ENCODE measurements around the gene KCNA2. TPM values are rescaled to one million over a fixed set of nuclear protein-coding genes. Genes with fewer than 3 reads are reported as not detected.

The KCNA2 gene
- total and polyA plus RNA-seq, 4 donors, result 0.02 to 0.68 (median 0.15) TPM

DNA sequence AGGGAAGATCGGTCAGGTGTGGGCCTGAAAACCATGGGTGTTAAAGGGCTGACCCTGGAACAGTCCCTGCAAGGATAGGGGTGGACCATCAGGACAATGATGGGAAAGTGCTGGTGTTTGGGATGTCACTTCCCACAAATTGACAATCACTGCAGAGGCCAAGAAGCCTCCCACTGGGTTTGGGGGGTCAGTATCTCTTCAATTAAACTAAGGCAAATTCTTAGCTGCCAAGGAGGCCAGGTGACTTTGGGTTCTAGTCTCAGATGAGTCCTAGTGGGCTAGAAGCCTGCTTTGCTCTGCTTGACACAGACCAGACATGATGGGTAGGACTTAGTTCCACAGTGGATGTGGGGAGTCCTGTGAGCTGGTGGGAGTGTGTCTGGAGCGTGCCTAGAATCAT, 29.3 kb upstream of the KCNA2 start:
- Histone ChIP-seq H3K9ac (ENCODE audit: insufficient read depth in 1 of 2, low read length in 2 of 2) (no peak overlapping the region), H3K4me3 (no peak overlapping the region), H3K4me1 (ENCODE audit: control insufficient read depth in 5 of 5, insufficient read depth in 5 of 5, low read length in 5 of 5) (peaks cover 0 to 29% (median 7%) of the 10 kb centered on the region in 5 donors), H3K27me3 (ENCODE audit: control insufficient read depth in 3 of 3, insufficient read depth in 3 of 3, low read length in 2 of 3) (peaks cover 0 to 18% (median 1%) of the 10 kb centered on the region in 3 donors), H3K27ac (ENCODE audit: low read depth in 1 of 2, low read length in 1 of 2) (no peak overlapping the region), H3K36me3 (ENCODE audit: control insufficient read depth in 4 of 4, insufficient read depth in 4 of 4, low read length in 4 of 4) (no peaks in the 10 kb centered on the region), H3K9me3 (ENCODE audit: control insufficient read depth in 4 of 4, insufficient read depth in 3 of 4, low read length in 3 of 4) (no peaks in the 10 kb centered on the region)
- 82 to 93% methylated on average over 2 of the region's 2 CpGs for WGBS, 2 donors
- TF ChIP-seq, protein P1, sequence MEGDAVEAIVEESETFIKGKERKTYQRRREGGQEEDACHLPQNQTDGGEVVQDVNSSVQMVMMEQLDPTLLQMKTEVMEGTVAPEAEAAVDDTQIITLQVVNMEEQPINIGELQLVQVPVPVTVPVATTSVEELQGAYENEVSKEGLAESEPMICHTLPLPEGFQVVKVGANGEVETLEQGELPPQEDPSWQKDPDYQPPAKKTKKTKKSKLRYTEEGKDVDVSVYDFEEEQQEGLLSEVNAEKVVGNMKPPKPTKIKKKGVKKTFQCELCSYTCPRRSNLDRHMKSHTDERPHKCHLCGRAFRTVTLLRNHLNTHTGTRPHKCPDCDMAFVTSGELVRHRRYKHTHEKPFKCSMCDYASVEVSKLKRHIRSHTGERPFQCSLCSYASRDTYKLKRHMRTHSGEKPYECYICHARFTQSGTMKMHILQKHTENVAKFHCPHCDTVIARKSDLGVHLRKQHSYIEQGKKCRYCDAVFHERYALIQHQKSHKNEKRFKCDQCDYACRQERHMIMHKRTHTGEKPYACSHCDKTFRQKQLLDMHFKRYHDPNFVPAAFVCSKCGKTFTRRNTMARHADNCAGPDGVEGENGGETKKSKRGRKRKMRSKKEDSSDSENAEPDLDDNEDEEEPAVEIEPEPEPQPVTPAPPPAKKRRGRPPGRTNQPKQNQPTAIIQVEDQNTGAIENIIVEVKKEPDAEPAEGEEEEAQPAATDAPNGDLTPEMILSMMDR (IDR thresholded peaks at IDR 0.05; ENCODE audit: control extremely low read depth, extremely low read depth), result no peak
- no peak for ATAC-seq (ENCODE audit: insufficient read depth, low FRiP score)
- DNase-seq, result no peak

DNA sequence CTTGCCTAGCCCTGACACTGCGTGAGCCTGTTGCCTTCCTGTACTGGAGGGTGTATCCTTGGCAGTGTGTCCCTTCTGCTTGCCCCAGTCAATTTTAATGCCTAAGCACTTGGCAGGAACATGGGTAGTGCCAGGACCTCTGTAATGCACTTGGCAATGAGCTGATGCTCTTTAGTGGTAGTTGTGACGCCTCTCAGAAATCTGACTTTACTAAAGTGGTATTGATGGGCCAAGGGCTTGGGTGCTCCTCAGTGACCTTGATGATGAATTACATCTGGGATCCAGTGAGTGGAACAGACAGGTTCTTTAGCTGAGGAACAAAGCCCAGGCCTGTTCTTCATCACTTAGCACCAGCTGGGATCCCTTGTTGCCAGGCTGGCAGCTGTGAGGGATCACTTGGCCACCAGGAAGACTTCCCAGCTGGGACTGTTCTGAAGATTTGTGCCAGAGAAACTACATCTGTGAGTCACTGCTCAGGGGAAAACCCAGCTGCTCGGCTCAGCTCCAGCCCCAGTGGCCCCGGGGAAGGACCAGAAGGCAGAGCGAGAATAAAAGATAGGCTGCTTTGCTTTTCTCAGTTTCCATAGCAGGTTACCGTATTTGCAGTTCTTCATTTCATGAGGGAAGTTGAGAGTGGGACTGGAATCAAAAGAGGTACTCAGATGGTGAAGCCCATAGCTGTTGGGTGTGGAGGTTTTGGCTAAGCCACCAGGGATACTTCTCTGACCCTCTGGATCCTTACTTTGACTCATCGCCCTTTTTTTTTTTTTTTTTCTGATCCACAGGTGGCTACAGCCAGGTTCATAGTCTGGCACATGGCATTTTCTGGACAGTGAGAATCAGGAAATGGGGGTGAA, 28.5 kb upstream of the KCNA2 start:
- H3K4me3 ChIP-seq, result no peak overlapping the region
- TF ChIP-seq, protein P1 (IDR thresholded peaks at IDR 0.05; ENCODE audit: control extremely low read depth, extremely low read depth), result no peak
- H3K27me3 ChIP-seq (ENCODE audit: control insufficient read depth in 3 of 3, insufficient read depth in 3 of 3, low read length in 2 of 3), result peaks cover 0 to 12% (median 0%) of the 10 kb centered on the region in 3 donors
- ATAC-seq (ENCODE audit: insufficient read depth, low FRiP score) (peak; percentile 77), DNase-seq (peak; percentile 93 to 99 (median 97))
- WGBS, 2 donors, result 40 to 76% methylated on average over 7 of the region's 7 CpGs
- H3K9me3 ChIP-seq (ENCODE audit: control insufficient read depth in 4 of 4, insufficient read depth in 3 of 4, low read length in 3 of 4), result no peaks in the 10 kb centered on the region
- H3K9ac ChIP-seq (ENCODE audit: insufficient read depth in 1 of 2, low read length in 2 of 2), result no peak overlapping the region
- no peak overlapping the region for H3K27ac ChIP-seq (ENCODE audit: low read depth in 1 of 2, low read length in 1 of 2)
- no peaks in the 10 kb centered on the region for H3K36me3 ChIP-seq (ENCODE audit: control insufficient read depth in 4 of 4, insufficient read depth in 4 of 4, low read length in 4 of 4)
- peaks cover 0 to 29% (median 7%) of the 10 kb centered on the region in 5 donors for H3K4me1 ChIP-seq (ENCODE audit: control insufficient read depth in 5 of 5, insufficient read depth in 5 of 5, low read length in 5 of 5)

DNA sequence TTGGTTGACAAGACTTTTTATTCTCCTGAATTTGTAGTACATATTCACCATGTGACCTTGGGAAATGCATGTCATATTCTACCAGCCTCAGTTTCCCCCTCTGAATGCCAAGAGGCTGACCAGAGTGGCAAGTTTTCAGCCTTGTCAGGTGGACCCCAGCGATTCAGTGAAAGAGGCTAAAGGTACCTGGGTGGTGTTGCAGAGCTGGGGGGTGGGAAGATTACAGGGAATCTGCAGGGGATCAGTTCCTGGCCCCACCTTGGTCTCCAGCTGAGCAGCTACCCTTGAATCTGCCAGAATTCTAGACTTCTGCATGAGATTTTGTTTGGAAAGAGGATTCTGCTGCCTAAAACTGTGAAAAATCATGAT, 27.9 kb upstream of the KCNA2 start:
- H3K36me3 ChIP-seq (ENCODE audit: control insufficient read depth in 4 of 4, insufficient read depth in 4 of 4, low read length in 4 of 4), result no peaks in the 10 kb centered on the region
- TF ChIP-seq, protein P1 (IDR thresholded peaks at IDR 0.05; ENCODE audit: control extremely low read depth, extremely low read depth), result no peak
- H3K27me3 ChIP-seq (ENCODE audit: control insufficient read depth in 3 of 3, insufficient read depth in 3 of 3, low read length in 2 of 3), result peaks cover 0 to 6% (median 4%) of the 10 kb centered on the region in 3 donors
- 88 to 89% methylated on average over 1 of the region's 1 CpG for WGBS, 2 donors
- ATAC-seq (ENCODE audit: insufficient read depth, low FRiP score) (no peak), DNase-seq (no peak)
- H3K4me1 ChIP-seq (ENCODE audit: control insufficient read depth in 5 of 5, insufficient read depth in 5 of 5, low read length in 5 of 5), result peaks cover 0 to 29% (median 7%) of the 10 kb centered on the region in 5 donors
- H3K27ac ChIP-seq (ENCODE audit: low read depth in 1 of 2, low read length in 1 of 2), result no peak overlapping the region
- H3K4me3 ChIP-seq, result no peak overlapping the region
- H3K9ac ChIP-seq (ENCODE audit: insufficient read depth in 1 of 2, low read length in 2 of 2), result no peak overlapping the region
- no peaks in the 10 kb centered on the region for H3K9me3 ChIP-seq (ENCODE audit: control insufficient read depth in 4 of 4, insufficient read depth in 3 of 4, low read length in 3 of 4)
